Ascending aorta (tissue), 2 donors: ENCODE results near the gene DUSP1. TPM values are rescaled to one million over a fixed set of nuclear protein-coding genes. Genes with fewer than 3 reads are reported as not detected.
A peak's percentile ranks its signal among the peaks of the same experiment; 100 is the strongest.

Experiments used
- DNase-seq, 2 donors: peaks; one replicate each; pipeline ENCODE4 v3.0.0-alpha.2; 2019; ENCODE audit warnings: low spot score in 2 of 2
- H3K27ac ChIP-seq, 2 donors: fragments of 200-600 bp; sonication (generic); one replicate each; pipeline ENCODE4 v1.5.1; 2016 to 2017; ENCODE audit warnings: mild to moderate bottlenecking in 1 of 2
- H3K27me3 ChIP-seq: fragments of 200-600 bp; sonication (generic); one replicate; pipeline ENCODE4 v1.5.1; 2017
- H3K36me3 ChIP-seq, 2 donors: fragments of 200-600 bp; sonication (generic); one replicate each; pipeline ENCODE4 v1.5.1; 2016
- H3K4me1 ChIP-seq, 2 donors: fragments of 200-600 bp; sonication (generic); one replicate each; pipeline ENCODE4 v1.5.1; 2016 to 2017; ENCODE audit warnings: mild to moderate bottlenecking in 1 of 2
- H3K4me3 ChIP-seq, 2 donors: fragments of 200-600 bp; sonication (generic); one replicate each; pipeline ENCODE4 v1.5.1; 2016 to 2017; ENCODE audit warnings: mild to moderate bottlenecking in 1 of 2
- H3K9me3 ChIP-seq, 2 donors: fragments of 200-600 bp; sonication (generic); one replicate each; pipeline ENCODE4 v1.5.1; 2016
- CTCF ChIP-seq, 3 experiments: fragments of 200-600 bp in 2 of 3; fragments of 450-650 bp in 1 of 3; sonication (generic) in 2 of 3; IDR thresholded peaks; one replicate each; pipeline ENCODE4 v1.5.1; 2016 to 2019; ENCODE audit warnings: antibody characterized with exemption in 3 of 3, mild to moderate bottlenecking in 1 of 3, moderate library complexity in 1 of 3
- intact Hi-C: fragments of 100-400 bp; cut with DNase I; formaldehyde crosslinking; loops from one replicate; pipeline ENCODE4 v1.15.1; 2023
- total RNA-seq: library from RNA; depleted of rRNA; stranded (reverse); fragments of >200 nt; gene quantifications from one replicate; pipeline ENCODE4 v1.1.0, GENCODE V29; 2016

Gene DUSP1
- total RNA-seq, 1 donor from 2014 or later, result 3,919 TPM

- no peaks in the 10 kb centered on the region for H3K36me3 ChIP-seq
- no peak for TF ChIP-seq CTCF (IDR thresholded peaks at IDR 0.05)
- peak overlapping the region in 1 of 2 donors; percentile 33 for H3K4me3 ChIP-seq
- peak; percentile 93 to 99 for DNase-seq
- peaks cover 23 to 75% of the 10 kb centered on the region in 2 donors for H3K4me1 ChIP-seq
- no peaks in the 10 kb centered on the region for H3K27me3 ChIP-seq
- intact Hi-C loops, result loop anchor here (1.0 to 5.0 kb wide), 5 partner anchors 23 to 73 kb away; partner anchors contain the start of gene ERGIC1
- H3K9me3 ChIP-seq, result no peaks in the 10 kb centered on the region
- H3K27ac ChIP-seq, result peak overlapping the region; percentile 94 to 95
Measured at GRCh38 chr5:172795318-172795977, 24.5 kb upstream of the DUSP1 start.

- H3K4me1 ChIP-seq, result peaks cover 34 to 81% of the 10 kb centered on the region in 2 donors
- no peak for TF ChIP-seq CTCF (IDR thresholded peaks at IDR 0.05)
- H3K27me3 ChIP-seq, result no peaks in the 10 kb centered on the region
- H3K4me3 ChIP-seq, result peak overlapping the region in 1 of 2 donors; percentile 33
- peak overlapping the region; percentile 94 to 95 for H3K27ac ChIP-seq
- H3K36me3 ChIP-seq, result no peaks in the 10 kb centered on the region
- DNase-seq, result peak in 1 of 2 donors; percentile 84
- intact Hi-C loops, result loop anchor here (2.0 kb wide), 2 partner anchors 41 to 75 kb away; partner anchors contain the start of gene ERGIC1
- H3K9me3 ChIP-seq, result no peaks in the 10 kb centered on the region
Measured at GRCh38 chr5:172793577-172794488, 22.8 kb upstream of the DUSP1 start.

GRCh38 chr5:172792701-172793570, 21.9 kb upstream of the DUSP1 start:
- DNase-seq, result peak in 1 of 2 donors; percentile 61
- intact Hi-C loops, result no loop called here
- H3K4me1 ChIP-seq, result peaks cover 32 to 83% of the 10 kb centered on the region in 2 donors
- H3K4me3 ChIP-seq, result no peak overlapping the region
- H3K36me3 ChIP-seq, result no peaks in the 10 kb centered on the region
- H3K27ac ChIP-seq, result peak overlapping the region; percentile 94 to 95
- H3K9me3 ChIP-seq, result no peaks in the 10 kb centered on the region
- TF ChIP-seq CTCF (IDR thresholded peaks at IDR 0.05), result no peak
- H3K27me3 ChIP-seq, result no peaks in the 10 kb centered on the region

GRCh38 chr5:172791726-172792445, 20.9 kb upstream of the DUSP1 start:
- peaks cover 32 to 77% of the 10 kb centered on the region in 2 donors for H3K4me1 ChIP-seq
- no peak for TF ChIP-seq CTCF (IDR thresholded peaks at IDR 0.05)
- no peaks in the 10 kb centered on the region for H3K9me3 ChIP-seq
- intact Hi-C loops, result no loop called here
- DNase-seq, result peak in 1 of 2 donors; percentile 64
- no peaks in the 10 kb centered on the region for H3K36me3 ChIP-seq
- H3K27me3 ChIP-seq, result no peaks in the 10 kb centered on the region
- H3K4me3 ChIP-seq, result no peak overlapping the region
- peak overlapping the region; percentile 94 to 95 for H3K27ac ChIP-seq
